GM21737 (cell line): ENCODE data around the gene PGAM1.
"Not testable (repeated sequence)": the region's sequence is repeated elsewhere in the genome, so short reads cannot be mapped to it uniquely, and the experiment has no call there.

Experiments
- ATAC-seq: cut with Tn5 transposase; IDR thresholded peaks from one replicate; pipeline ENCODE4 v1.9.1; 2021; ENCODE audit warnings: mild to moderate bottlenecking, moderate library complexity; ENCODE audit not compliant: unreplicated experiment

PGAM1 gene

GRCh38 chr10:97407211-97407951, 18.6 kb upstream of the PGAM1 start:
- peak; percentile 89 for ATAC-seq

DNA sequence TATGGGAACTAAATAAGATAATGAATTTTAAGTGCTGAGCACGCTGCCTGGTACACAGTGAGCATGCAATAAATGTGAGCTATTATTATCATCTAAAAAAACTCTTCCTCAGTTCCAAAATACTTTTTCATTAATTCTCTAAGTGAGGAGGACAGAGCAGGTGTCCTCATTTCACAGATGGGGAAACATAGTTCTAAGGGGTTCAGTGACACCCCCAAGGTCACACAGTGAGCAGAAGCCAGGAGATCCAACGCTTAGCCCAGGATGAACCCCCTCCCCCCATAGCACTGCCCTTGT, 18.1 kb upstream of the PGAM1 start:
- no peak for ATAC-seq

GRCh38 chr10:97408496-97408992, 17.4 kb upstream of the PGAM1 start:
- no peak for ATAC-seq

DNA sequence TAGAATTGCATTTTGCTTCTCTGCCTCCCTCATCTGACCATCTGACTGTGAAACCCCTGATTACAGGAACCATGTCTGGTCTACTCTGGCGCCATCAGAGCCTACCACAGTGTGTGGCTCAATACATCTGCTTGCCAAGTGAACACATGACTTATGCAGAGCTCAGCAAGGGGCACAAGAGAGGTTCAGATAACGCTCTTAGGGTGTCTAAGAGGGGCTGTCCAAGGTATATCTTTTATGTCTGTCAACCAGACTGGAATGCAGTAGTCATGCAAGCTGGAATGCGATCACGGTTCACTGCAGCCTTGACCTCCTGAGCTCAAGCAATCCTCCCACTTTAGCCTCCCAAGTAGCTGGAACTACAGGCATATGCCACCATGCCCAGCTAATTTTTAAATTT, 14.6 kb upstream of the PGAM1 start:
- ATAC-seq, result no peak

DNA sequence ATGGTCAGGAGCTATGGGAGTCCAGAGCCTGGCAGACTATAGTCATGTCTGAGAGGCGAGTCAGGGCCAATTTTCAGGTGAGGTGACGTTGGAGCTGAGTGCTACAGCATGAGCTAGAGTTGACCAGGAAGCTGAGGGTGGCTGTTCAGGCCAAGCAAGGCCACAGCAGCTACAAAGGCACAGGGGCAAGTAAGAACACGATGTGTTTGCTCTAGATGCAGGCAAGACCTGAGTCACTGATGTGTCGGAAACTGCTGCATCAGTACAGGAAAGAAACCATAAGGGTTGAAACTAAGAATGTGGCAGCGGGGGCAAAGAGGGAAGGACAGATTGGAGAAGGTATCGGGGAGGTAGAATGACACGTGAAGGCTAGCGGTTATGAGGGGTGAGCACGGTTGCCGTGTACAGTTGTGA, 13.1 kb upstream of the PGAM1 start:
- ATAC-seq, result no peak

DNA sequence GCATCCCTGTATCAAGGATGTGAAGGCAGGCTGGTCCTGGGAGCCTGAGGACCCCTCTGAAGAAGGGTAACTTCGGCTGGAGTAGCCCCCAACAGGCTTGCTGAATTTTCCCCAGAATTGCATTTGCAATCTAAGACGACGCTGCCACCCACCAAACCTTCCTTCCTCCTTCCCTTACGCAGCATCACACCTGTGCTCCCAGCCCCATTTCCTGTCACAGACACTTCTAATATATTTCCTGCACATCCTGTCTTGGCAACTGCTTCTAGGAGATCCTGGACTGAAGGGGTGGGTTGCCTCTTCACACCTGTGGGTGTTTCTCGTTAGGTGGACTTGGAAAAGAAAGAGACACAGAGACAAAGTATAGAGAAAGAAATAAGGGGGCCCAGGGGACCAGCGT, 9.4 kb upstream of the PGAM1 start:
- ATAC-seq, result no peak

DNA sequence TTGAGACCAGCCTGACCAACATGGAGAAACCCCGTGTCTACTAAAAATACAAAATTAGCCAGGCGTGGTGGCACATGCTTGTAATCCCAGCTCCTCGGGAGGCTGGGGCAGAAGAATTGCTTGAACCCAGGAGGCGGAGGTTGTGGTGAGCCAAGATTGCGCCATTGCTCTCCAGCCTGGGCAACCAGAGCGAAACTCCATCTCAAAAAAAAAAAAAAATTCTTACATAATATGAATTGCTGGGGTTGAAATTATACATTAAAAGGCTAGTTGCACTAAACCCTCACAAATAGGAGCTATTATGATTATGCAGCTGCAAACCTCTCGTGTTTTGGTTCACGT, 2.3 kb upstream of the PGAM1 start:
- not testable (repeated sequence) for ATAC-seq

GRCh38 chr10:97426776-97427570, 982 bp downstream of the PGAM1 start:
- no peak for ATAC-seq

GRCh38 chr10:97427571-97428179, 1.7 kb downstream of the PGAM1 start:
- no peak for ATAC-seq

DNA sequence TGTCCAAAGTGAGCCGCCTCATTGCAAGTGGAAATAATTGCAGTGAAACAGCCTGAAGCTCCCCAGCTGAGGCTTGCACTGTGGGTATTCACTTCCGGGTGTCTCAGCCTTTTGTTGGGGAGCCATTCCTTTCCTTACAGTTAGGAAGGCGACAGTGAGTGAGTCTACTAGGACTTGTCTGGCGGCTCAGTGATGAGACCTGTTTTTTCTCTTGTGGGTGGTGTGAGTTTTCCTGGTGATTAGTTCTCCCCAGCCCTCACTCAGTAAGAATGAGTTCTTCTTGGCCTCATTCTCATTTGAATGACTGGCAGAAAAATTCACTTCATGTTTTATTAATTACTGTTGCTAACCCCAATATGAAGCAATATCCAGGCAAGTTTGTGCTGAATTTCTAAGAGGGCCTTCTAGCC, 2.6 kb downstream of the PGAM1 start:
- no peak for ATAC-seq

GRCh38 chr10:97434055-97434454, 8.1 kb downstream of the PGAM1 start:
- no peak for ATAC-seq

DNA sequence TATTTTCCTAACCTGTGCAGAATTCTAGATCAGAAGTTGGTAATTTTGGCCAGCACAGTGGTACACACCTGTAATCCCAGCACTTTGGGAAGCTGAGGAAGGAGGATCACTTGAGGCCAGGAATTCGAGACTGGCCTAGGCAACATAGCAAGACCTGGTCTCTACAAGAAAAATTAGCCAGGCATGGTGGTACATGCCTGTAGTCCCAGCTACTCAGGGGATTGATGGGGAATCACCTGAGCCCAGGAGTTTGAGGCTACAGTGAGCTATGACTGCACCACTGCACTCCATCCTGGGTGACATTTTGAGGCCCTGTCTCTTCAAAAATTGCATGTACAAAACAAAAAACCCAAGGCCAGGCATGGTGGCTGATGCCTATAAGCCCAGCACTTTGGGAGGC, 8.6 kb downstream of the PGAM1 start:
- no peak for ATAC-seq

DNA sequence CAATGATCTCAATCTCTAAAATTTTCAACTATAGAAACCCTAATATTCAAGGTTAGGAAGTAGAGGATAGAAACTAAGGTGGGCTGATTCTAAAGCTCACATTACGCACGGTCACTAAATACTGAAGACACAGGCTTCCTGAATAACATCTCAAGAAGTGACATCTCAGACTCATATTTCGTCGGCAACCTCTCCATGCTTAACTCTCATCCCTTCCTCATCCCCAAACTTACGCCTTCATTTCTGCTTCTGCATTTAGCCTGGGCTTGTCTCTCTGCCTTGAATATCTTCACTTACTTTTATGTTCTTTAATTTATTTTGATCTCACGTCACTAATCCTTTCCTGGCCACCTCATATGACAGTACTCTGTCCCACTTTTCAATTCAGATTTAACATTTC, 9.2 kb downstream of the PGAM1 start:
- no peak for ATAC-seq

GRCh38 chr10:97442277-97442676, 16.3 kb downstream of the PGAM1 start:
- no peak for ATAC-seq

- ATAC-seq, result no peak
Measured at GRCh38 chr10:97444212-97444611, 18.2 kb downstream of the PGAM1 start.

- ATAC-seq, result no peak
Measured at GRCh38 chr10:97445357-97445721, 19.3 kb downstream of the PGAM1 start.

DNA sequence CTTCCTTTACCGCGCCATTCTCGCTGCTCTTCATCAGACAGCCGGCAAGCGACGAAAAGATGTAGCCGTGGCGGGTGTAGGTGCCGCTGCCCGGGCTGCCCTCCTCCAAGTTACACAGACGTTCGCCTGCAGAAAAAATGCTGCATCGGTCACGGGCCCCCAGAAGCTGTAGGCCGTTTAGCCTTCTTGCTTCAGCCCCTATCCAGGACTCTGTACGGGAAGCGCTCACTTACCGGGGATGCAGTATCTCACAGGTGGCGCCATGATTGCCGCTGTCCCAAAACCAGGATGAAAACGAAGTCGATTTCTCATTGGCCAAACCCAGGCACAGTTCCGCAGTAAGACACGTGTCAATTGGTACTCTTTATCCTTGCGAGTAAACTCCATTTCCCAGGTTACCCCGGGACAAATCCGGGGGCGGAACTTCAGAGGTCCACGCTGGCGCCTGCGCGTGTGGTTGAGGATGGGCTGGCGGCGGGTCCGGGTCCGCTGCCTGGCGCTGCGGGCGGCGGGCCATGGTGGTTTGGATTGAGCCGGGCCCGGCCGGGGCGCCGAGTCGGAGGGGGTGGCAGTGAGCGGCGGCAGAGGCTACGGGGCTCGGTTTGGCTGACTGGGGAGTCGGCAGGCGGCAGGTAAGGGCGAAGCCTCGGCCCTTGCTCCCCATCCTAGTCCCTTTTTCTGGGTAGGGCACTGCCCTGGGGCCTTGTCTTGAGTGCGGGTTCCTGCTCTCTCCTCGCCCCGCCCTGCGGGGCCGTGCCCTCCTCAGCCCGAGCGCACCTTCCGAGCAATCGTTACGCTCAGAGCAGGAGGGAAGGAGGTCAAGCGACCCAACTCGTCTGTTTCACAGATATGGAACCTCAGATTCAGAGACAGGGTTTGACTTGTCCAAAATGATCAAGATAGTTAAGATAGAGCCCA, 20.0 kb downstream of the PGAM1 start, which contains the start of the genes EXOSC1 and ZDHHC16:
Gene EXOSC1 (minus strand): TSS at position 285 of the 918 bp plus-strand sequence. CDS start 21 bp downstream, at position 264.
Gene ZDHHC16 (plus strand): TSS at position 454 of the 918 bp plus-strand sequence. CDS start 5,501 bp downstream, outside the sequence.
- ATAC-seq, result peak; percentile 94

- no peak for ATAC-seq
Measured at GRCh38 chr10:97450828-97451227, 24.8 kb downstream of the PGAM1 start.

DNA sequence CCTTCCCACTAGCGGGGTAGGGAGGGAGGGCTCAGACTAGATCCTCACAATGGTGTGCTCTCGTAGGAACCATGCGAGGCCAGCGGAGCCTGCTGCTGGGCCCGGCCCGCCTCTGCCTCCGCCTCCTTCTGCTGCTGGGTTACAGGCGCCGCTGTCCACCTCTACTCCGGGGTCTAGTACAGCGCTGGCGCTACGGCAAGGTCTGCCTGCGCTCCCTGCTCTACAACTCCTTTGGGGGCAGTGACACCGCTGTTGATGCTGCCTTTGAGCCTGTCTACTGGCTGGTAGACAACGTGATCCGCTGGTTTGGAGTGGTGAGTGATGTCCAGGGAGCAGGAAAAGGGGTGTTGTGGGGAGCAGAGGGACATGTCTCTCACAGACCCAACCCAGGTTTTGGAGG, 25.6 kb downstream of the PGAM1 start:
- ATAC-seq, result no peak

GRCh38 chr10:97452352-97452751, 26.4 kb downstream of the PGAM1 start:
- ATAC-seq, result no peak
